DOHH2 (cell line): ENCODE data around the gene TRPM3.

Source experiments
- H3F3A ChIP-seq: fragments of 200-600 bp; sonication (generic), shearing (Covaris generic); 2 replicates; pipeline ENCODE4 v1.6.0; 2016; ENCODE audit warnings: antibody characterized with exemption, mild to moderate bottlenecking; ENCODE audit not compliant: control insufficient read depth, insufficient read depth
- H3K27ac ChIP-seq: fragments of 200-600 bp; sonication (generic); 2 replicates; pipeline ENCODE4 v1.5.1; 2014; ENCODE audit warnings: low read depth, mild to moderate bottlenecking, low read length, moderate library complexity
- H3K27me3 ChIP-seq: fragments of 200-600 bp; sonication (generic); 2 replicates; pipeline ENCODE4 v1.6.1; 2014; ENCODE audit warnings: mild to moderate bottlenecking, low read length, mixed read lengths; ENCODE audit not compliant: control insufficient read depth
- H3K36me3 ChIP-seq: fragments of 200-600 bp; sonication (generic); 2 replicates; pipeline ENCODE4 v1.6.1; 2014; ENCODE audit warnings: mild to moderate bottlenecking, low read length, moderate library complexity, mixed read lengths; ENCODE audit not compliant: control insufficient read depth
- H3K4me1 ChIP-seq: fragments of 200-600 bp; sonication (generic); 2 replicates; pipeline ENCODE4 v1.6.1; 2014; ENCODE audit warnings: mild to moderate bottlenecking, low read length, mixed read lengths; ENCODE audit not compliant: control insufficient read depth
- H3K4me2 ChIP-seq: fragments of 200-600 bp; sonication (generic); 2 replicates; pipeline ENCODE4 v1.6.0; 2014; ENCODE audit warnings: mild to moderate bottlenecking, low read length, moderate library complexity
- H3K4me3 ChIP-seq: fragments of 200-600 bp; sonication (generic); 2 replicates; pipeline ENCODE4 v1.5.1; 2014; ENCODE audit warnings: mild to moderate bottlenecking, low read length, mixed read lengths
- H3K79me2 ChIP-seq: fragments of 200-600 bp; sonication (generic); 2 replicates; pipeline ENCODE4 v1.6.1; 2014; ENCODE audit warnings: mild to moderate bottlenecking, low read length, mixed read lengths; ENCODE audit not compliant: control insufficient read depth
- H3K9me2 ChIP-seq: fragments of 200-600 bp; sonication (generic); replicated peaks from 2 replicates; pipeline ENCODE4 v1.6.1; 2014; ENCODE audit warnings: mild to moderate bottlenecking, low read length, mixed read lengths; ENCODE audit not compliant: control insufficient read depth
- H3K9me3 ChIP-seq: fragments of 200-600 bp; sonication (generic); 2 replicates; pipeline ENCODE4 v1.6.1; 2014; ENCODE audit warnings: antibody characterized with exemption, low read length, mixed read lengths; ENCODE audit not compliant: control insufficient read depth, insufficient read depth
- H4K20me1 ChIP-seq: fragments of 200-600 bp; sonication (generic); 2 replicates; pipeline ENCODE4 v1.6.0; 2014; ENCODE audit warnings: low read depth, mild to moderate bottlenecking, antibody characterized with exemption, low read length, moderate library complexity; ENCODE audit not compliant: control insufficient read depth, insufficient read depth
- EZH2phosphoT487 ChIP-seq: fragments of 200-600 bp; sonication (generic); IDR thresholded peaks from 2 replicates; pipeline ENCODE4 v1.6.1; 2017; ENCODE audit warnings: borderline replicate concordance, mild to moderate bottlenecking, antibody characterized with exemption, low read length, moderate library complexity, mixed read lengths
- TF ChIP-seq, protein P1 (sequence below): fragments of 200-600 bp; sonication (generic); IDR thresholded peaks from one replicate; pipeline ENCODE4 v1.5.1; 2014; ENCODE audit warnings: antibody characterized with exemption, mild to moderate bottlenecking, low read depth, low read length; ENCODE audit not compliant: poor library complexity, severe bottlenecking

The TRPM3 gene

DNA sequence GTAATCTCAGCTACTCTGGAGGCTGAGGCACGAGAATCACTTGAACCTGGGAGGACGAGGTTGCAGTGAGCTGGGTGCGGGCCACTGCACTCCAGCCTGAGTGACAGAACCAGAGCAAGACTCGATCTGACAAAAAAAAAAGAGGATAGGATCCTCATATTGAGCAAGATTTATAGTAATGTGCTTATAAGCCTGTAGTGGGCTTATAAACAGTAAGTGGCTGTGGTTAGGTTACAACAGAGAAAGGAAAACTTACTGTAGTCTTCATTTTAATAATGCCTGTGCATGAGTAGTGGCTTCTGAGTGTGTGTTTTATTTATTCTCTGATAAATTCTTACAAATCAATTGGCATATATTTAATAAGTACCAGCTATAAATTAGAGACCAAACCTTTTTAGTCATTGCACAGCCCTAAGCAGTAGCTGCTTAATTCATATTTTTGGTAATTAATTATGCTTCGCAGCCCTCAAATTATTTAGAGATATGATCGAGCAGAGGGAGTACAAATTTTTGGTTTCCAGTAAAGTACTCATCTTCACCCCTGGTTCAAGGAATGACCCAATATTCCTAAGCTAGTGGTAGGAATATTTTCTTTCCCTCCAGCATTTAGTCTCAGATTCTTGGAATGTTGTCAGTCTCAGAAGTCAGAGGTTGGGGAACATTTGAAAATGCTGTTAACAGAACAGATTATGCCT lies 633.2 kb downstream of the TRPM3 start:
- TF ChIP-seq EZH2phosphoT487 = no peak
- TF ChIP-seq, protein P1, sequence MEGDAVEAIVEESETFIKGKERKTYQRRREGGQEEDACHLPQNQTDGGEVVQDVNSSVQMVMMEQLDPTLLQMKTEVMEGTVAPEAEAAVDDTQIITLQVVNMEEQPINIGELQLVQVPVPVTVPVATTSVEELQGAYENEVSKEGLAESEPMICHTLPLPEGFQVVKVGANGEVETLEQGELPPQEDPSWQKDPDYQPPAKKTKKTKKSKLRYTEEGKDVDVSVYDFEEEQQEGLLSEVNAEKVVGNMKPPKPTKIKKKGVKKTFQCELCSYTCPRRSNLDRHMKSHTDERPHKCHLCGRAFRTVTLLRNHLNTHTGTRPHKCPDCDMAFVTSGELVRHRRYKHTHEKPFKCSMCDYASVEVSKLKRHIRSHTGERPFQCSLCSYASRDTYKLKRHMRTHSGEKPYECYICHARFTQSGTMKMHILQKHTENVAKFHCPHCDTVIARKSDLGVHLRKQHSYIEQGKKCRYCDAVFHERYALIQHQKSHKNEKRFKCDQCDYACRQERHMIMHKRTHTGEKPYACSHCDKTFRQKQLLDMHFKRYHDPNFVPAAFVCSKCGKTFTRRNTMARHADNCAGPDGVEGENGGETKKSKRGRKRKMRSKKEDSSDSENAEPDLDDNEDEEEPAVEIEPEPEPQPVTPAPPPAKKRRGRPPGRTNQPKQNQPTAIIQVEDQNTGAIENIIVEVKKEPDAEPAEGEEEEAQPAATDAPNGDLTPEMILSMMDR = no peak
- H3K4me2 ChIP-seq = no peak overlapping the region
- no peaks in the 10 kb centered on the region for H3K9me2 ChIP-seq
- H4K20me1 ChIP-seq = no peaks in the 10 kb centered on the region
- H3F3A ChIP-seq = no peaks in the 10 kb centered on the region
- H3K27ac ChIP-seq = no peak overlapping the region
- H3K27me3 ChIP-seq = 0 out of 2 replicates have a peak, but pooled peaks cover 7% of the 10 kb centered on the region
- no peaks in the 10 kb centered on the region; the same call in 1 of the 2 replicates for H3K4me1 ChIP-seq
- H3K79me2 ChIP-seq = no peaks in the 10 kb centered on the region
- H3K4me3 ChIP-seq = no peak overlapping the region
- H3K9me3 ChIP-seq = no peaks in the 10 kb centered on the region
- H3K36me3 ChIP-seq = no peaks in the 10 kb centered on the region

DNA sequence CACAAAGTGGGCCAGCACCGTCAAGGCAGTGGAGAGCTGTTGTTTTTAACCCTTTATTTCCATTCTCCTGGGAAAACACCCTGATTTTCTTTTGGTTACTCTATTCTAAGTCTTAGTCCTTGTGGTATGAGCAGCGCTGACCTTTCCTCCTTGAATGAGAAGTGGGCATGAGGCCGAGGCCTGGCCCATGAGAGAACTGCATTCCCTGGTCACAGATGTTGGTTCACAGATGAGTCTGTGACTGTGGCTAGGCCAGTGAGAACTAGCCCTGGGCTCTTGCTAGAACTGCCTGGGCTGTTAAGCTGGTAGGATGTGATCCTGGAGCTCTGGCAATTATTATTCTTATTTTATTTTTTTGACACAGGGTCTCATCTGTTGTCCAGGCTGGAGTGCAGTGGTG lies 635.3 kb downstream of the TRPM3 start:
- no peaks in the 10 kb centered on the region for H4K20me1 ChIP-seq
- H3K9me3 ChIP-seq = no peaks in the 10 kb centered on the region
- H3K9me2 ChIP-seq = no peaks in the 10 kb centered on the region
- H3K4me3 ChIP-seq = no peak overlapping the region
- H3K4me1 ChIP-seq = no peaks in the 10 kb centered on the region
- no peaks in the 10 kb centered on the region for H3F3A ChIP-seq
- H3K79me2 ChIP-seq = no peaks in the 10 kb centered on the region
- H3K27me3 ChIP-seq = 0 out of 2 replicates have a peak, but pooled peaks cover 7% of the 10 kb centered on the region
- no peak overlapping the region for H3K27ac ChIP-seq
- no peaks in the 10 kb centered on the region for H3K36me3 ChIP-seq
- TF ChIP-seq, protein P1 = no peak
- TF ChIP-seq EZH2phosphoT487 = no peak
- H3K4me2 ChIP-seq = no peak overlapping the region

DNA sequence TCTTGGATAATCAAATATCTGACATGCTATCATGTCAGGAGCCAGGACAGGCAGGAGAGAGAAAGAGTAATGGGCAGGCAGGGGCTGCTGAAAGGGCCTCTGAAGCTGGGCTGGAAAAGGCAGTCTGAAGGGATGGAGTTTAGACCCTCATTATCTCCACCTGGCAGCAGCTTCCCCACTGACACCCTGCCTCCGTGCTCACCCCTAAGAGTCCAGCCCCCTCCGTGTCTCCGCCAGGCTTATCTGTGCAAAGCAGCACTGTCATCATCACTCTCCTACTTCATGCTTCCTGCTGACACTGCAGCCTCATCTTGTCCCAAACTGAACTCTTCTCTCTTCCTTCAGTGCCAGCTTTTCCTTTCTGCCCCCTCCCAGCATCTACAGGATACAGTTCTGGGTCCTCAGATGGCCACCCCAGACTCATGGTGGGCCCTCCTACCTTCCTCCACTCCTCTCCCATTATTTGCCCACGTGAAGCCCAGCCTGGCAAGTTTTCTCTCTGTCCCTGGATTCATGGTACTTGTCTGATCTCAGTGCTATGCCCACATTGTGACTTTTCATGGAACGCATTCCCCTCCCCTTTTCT lies 636.1 kb downstream of the TRPM3 start:
- no peak for TF ChIP-seq EZH2phosphoT487
- TF ChIP-seq, protein P1 = no peak
- no peaks in the 10 kb centered on the region for H3K9me3 ChIP-seq
- no peaks in the 10 kb centered on the region for H3K9me2 ChIP-seq
- no peaks in the 10 kb centered on the region for H4K20me1 ChIP-seq
- no peak overlapping the region for H3K27ac ChIP-seq
- H3K36me3 ChIP-seq = no peaks in the 10 kb centered on the region
- H3K4me3 ChIP-seq = no peak overlapping the region
- no peaks in the 10 kb centered on the region for H3K4me1 ChIP-seq
- H3F3A ChIP-seq = no peaks in the 10 kb centered on the region
- 0 out of 2 replicates have a peak, but pooled peaks cover 7% of the 10 kb centered on the region for H3K27me3 ChIP-seq
- H3K4me2 ChIP-seq = no peak overlapping the region
- H3K79me2 ChIP-seq = no peaks in the 10 kb centered on the region
